HG03521 (cell line): ENCODE results near the gene PRPH2.
"Not testable (repeated sequence)": the region's sequence is repeated elsewhere in the genome, so short reads cannot be mapped to it uniquely, and the experiment has no call there.

Source experiments
- ATAC-seq: cut with Tn5 transposase; IDR thresholded peaks from one replicate; pipeline ENCODE4 v1.9.1; 2021; ENCODE audit warnings: mild to moderate bottlenecking, moderate library complexity; ENCODE audit not compliant: unreplicated experiment

PRPH2 gene

DNA sequence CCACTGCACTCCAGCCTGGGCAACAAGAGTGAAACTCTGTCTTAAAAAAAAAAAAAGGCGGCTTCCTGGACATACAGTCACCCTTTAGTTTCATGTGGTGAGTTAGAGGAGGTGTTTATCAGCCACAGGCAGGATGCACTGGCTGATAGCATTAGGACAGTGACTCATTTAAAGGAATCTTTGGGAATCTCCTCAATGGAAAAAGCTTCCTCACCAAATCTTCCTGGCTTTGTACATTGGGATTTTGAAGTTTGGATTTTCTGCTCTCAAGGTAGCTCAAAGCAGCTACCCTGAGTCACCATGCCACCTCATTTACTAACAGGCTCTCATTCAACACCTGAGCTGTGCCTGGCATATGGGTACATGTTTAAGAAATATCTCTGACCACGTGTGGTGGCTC lies 20.2 kb downstream of the PRPH2 start:
- ATAC-seq, result no peak

- ATAC-seq, result no peak
These were observed 24.2 kb downstream of the PRPH2 start for GRCh38 chr6:42698217-42698616.

DNA sequence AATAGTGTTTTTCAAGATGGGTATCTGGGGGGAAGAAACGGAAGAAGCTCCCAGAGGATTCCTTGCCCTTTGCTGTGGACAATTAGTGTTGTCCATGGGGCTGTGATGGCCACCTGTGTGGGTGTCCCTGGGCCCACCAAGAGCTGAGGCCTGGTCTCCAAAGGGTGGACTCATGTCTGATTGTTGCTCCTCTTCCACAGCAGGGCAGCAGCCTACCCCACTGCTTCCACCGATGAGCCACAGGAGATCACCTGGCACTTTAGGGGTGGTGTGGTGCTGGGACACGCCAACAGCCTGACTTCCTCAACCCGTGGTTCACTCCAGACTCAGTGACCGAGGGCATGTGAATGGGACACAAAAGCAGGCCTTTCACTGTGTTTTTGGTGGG lies 25.1 kb downstream of the PRPH2 start:
- ATAC-seq, result no peak

GRCh38 chr6:42696526-42697267 lies 25.7 kb downstream of the PRPH2 start:
- no peak for ATAC-seq

DNA sequence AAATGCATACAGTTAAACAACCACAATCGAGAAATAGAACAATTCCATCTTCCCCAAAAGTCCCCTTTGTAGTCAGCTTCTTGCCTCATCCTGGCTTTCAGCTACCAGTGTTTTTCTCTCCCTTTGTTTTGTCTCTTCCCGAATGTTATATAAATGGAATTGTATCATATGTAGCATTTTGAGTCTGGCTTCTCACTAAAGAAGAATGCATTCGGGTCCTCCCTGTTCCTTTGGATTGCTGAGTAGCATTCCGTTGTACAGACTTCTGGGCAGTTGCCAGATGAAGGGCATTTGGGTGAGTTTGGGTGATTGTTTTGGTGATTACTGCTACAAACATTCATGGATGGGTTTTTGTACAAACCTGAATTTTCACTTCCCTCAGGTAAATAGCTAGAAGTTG lies 27.8 kb downstream of the PRPH2 start:
- no peak for ATAC-seq

DNA sequence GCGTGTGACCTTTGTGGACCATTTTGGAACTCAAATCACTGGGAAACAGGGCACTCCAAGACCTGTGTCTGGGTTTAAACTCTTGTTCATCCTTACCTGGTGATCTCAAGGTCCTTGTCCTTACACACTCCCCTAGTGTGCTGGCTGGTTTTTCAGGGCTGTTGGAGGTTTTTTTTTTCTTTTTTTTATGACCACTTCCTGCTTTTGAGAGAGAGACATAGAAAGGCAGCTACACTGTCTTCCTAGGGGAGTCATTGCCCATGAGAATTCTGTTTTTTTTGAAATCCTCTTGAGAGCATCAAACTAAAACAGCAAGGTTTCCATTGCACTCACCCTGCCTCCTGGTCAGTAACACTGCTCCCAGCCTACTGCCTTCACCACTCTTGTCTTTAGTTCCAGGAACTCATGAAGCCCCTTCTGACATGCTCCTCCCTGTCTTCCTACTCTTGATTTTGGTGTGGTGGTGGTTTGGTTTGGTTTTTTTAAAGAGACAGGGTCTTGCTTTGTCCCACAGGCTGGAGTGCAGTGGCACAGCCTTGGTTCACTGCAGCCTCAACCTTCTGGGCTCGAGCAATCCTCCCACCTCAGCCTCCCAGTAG lies 28.6 kb downstream of the PRPH2 start:
- no peak for ATAC-seq

GRCh38 chr6:42692137-42692911 lies 30.1 kb downstream of the PRPH2 start:
- no peak for ATAC-seq

GRCh38 chr6:42690872-42691271 lies 31.5 kb downstream of the PRPH2 start:
- no peak for ATAC-seq

GRCh38 chr6:42690151-42690702 lies 32.2 kb downstream of the PRPH2 start:
- no peak for ATAC-seq

DNA sequence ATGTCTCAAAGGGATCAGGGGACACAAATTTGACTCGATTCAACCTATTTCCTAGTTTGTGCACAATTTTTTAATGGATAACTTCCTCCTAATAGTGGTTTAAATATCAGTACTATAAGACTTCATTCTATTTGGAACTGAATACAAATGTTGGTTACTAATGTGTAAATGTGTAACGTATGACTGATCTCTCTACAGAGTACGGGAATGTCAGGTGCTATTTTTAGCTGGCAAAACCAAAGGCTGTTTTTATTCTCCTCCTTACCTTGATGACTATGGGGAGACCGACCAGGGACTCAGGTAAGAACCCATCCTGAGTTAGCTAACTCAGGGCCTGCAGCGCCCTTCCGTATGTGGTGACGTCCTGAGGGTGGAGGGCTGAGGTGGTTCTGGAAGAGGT lies 33.0 kb downstream of the PRPH2 start:
- no peak for ATAC-seq

DNA sequence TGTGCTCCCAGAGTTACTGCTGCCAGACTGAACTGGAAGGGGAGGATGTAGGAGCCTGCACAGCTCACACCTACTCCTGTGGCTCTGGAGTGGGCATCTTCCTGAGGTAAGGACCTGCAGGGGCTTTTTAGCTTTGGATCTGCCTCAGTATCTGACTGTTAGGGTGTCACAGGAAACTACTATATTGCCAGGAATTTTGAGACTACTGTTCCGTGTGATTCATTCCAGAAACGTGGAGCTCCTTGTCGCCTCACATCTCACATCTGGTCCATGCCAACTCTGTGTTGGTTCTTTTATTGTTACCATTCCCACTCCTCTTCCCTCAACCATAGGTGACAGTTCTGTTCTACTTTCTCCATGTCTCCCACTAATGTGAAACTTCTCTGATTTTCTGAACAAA lies 34.1 kb downstream of the PRPH2 start:
- ATAC-seq, result no peak

DNA sequence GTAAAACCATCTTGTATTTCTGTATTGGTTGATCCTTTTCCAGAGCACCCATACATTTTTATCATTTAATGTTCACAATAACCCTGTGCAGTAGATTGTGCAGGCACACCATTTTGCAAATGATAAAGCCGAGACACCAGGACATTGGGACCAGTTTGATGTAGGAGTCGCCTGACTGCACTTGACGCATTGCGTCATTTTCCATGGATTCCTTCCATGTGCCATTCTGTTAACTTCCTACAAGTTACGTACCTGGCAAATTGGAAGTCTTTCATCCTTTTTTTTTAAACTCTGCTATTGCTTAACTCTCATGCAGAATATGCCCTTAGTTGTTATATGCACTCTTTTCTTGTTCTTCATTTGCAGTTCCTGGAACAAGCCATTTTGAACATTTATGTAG lies 43.0 kb downstream of the PRPH2 start:
- ATAC-seq, result no peak

DNA sequence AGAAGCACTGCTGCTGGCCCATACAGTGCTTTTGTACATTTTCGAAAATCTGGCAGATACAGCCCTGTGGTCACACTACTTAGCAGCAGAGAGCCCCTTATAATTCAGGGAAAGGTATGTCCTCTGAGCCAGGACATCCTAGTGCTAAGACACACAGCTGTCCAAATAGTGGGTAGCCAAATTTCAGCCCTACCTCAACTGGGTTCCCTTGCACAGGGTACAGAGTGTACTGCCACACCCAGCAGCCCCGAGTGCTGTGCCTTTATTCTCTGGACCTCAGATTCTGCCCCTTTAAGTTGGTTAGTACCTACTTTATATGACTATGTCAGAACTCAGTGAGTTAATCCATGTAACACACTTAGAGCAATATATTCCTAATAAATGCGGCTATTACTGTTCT lies 47.6 kb downstream of the PRPH2 start:
- no peak for ATAC-seq

- not testable (repeated sequence) for ATAC-seq
These were observed 48.0 kb downstream of the PRPH2 start for GRCh38 chr6:42674368-42674767.

DNA sequence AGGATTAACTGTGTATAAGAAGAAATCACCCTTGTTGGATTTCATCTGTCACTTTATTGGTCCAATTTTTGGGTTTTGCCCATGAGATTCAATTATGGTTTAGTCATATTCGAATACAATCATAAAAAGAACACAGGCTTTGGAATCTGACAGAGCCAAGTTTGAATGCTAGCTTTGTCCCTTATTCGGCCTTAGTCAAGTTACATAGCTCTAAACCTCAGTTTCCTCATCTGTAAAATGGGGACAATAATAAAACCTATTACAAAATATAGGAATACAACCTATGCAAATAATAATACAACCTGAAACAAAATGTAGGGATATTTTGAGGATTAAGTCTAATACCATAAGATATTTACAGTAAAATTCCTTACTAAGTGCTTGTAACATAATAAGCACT lies 57.7 kb downstream of the PRPH2 start:
- no peak for ATAC-seq

DNA sequence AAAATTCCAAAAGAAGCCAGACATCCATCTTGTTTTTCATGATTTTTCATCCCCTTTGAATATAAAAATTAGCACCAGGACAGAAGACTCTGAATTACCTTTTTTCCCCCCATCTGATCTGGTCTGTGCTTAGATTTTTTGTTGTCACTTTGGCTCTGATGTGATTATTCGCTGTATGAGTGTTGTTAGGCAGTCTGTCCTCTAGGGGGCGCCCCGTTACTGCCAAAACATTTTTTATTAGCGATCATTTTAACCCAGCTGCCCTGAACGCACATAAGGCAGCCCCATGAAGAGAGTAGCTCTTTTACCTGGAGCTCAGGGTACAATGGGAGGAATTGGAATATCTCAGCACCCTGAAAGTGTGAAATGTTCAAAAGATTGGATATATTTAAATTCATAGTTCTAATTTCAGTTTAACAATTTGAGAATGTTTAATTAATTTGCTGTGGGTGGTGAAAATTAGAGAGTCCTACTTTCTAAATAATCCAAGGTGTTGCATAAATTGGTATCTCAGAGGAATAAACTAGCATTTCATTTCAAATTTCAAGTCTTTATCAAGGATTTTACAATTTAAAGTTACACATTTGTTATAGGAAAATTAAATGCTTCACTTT lies 60.8 kb downstream of the PRPH2 start:
- ATAC-seq, result no peak

DNA sequence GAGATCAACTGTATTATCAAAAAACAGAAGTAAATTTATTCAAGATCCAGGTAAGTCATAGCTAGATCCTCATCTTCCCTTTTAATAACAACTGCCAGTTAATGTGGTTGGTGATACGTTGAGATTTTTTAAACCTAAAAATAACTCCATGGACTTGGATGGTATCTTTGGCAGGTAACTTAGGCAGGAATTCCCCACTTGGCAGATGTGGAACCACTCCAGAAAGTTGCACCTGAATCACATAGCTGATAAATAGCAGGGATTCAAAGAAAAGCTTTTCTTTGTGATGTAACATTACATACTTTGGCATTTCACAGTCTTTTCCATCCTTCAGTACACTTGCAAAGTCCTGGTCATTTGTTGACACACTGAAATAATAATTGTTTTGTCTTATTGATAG lies 62.6 kb downstream of the PRPH2 start:
- no peak for ATAC-seq

DNA sequence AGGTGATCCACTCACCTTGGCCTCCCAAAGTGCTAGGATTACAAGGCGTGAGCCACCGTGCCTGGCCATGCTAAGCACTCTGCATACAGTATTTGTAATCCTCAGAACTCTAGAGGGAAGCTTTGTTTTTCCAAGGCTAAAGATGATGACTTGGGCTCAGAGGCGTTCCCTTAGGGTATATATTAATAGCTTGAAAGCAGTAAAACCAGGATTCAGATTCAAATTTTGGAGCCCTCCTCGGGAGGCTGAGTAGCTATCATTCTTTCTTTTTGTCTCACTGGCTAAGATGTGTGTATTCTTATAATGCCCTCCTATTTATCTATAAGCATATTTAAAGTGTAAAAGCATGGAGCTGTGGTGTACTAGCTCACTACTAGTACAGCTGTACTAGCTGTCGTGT lies 68.5 kb downstream of the PRPH2 start:
- no peak for ATAC-seq

GRCh38 chr6:42652024-42652746 lies 70.2 kb downstream of the PRPH2 start:
- no peak for ATAC-seq
